ENCODE data around the gene SH3BGRL. TPM values are rescaled to one million over a fixed set of nuclear protein-coding genes. Genes with fewer than 3 reads are reported as not detected.
"Not testable (repeated sequence)": the region's sequence is repeated elsewhere in the genome, so short reads cannot be mapped to it uniquely, and the experiment has no call there.

The SH3BGRL gene
- total RNA-seq, 2 donors from 2014 or later, result 36.3 to 65.1 TPM

DNA sequence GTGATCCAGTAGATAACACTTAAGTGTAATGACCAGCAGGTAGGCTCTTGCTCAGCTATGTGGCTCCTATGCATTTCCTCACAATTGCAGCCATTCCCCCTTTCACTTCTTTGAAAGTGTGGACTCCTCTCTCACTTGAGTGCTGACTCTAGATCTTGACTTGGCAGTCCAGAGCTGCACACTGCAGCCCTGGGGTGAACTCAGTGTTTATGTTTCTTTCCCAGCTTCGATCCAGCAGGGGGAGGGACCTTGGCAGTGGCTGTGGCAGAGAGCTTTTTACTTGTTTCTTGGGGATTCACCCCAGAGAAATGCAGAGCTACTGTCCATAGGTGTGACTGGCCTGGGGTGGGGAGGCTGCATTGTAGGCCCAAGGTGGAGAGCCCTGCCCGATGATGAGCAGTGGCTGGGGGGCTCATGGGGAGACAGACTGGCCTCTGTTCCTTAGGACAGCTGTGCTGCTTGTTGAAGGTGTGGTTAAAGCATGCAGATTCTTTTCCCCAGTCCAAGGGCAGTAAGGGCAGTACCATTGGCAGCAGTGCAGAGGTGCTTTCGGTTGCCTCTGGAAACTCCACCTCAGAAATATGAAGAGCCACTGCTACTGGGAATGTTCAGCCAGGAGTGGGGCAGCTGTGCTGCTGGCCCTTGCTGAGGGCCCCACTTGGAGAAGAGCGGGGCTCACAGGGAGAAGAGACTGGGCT lies 134.7 kb downstream of the SH3BGRL start:
- H3K36me3 ChIP-seq (replicated peaks in 1 of 2; ENCODE audit: insufficient read depth in 1 of 2, low read depth in 2 of 2), result no peaks in the 10 kb centered on the region
- no peak overlapping the region for H3K27ac ChIP-seq
- WGBS, 2 donors, result 20 to 74% methylated on average over 1 to 4 of the region's 4 CpGs
- TF ChIP-seq, protein P1, sequence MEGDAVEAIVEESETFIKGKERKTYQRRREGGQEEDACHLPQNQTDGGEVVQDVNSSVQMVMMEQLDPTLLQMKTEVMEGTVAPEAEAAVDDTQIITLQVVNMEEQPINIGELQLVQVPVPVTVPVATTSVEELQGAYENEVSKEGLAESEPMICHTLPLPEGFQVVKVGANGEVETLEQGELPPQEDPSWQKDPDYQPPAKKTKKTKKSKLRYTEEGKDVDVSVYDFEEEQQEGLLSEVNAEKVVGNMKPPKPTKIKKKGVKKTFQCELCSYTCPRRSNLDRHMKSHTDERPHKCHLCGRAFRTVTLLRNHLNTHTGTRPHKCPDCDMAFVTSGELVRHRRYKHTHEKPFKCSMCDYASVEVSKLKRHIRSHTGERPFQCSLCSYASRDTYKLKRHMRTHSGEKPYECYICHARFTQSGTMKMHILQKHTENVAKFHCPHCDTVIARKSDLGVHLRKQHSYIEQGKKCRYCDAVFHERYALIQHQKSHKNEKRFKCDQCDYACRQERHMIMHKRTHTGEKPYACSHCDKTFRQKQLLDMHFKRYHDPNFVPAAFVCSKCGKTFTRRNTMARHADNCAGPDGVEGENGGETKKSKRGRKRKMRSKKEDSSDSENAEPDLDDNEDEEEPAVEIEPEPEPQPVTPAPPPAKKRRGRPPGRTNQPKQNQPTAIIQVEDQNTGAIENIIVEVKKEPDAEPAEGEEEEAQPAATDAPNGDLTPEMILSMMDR (IDR thresholded peaks at IDR 0.05), result no peak
- TF ChIP-seq POLR2A (IDR thresholded peaks at IDR 0.05), result no peak
- H3K27me3 ChIP-seq, result no peaks in the 10 kb centered on the region
- ATAC-seq (no peak), DNase-seq (no peak)
- no peaks in the 10 kb centered on the region for H3K9me3 ChIP-seq
- H3K4me3 ChIP-seq, result no peak overlapping the region
- no peaks in the 10 kb centered on the region for H3K4me1 ChIP-seq
- intact Hi-C loops (cut with DNase I), result no loop called here

DNA sequence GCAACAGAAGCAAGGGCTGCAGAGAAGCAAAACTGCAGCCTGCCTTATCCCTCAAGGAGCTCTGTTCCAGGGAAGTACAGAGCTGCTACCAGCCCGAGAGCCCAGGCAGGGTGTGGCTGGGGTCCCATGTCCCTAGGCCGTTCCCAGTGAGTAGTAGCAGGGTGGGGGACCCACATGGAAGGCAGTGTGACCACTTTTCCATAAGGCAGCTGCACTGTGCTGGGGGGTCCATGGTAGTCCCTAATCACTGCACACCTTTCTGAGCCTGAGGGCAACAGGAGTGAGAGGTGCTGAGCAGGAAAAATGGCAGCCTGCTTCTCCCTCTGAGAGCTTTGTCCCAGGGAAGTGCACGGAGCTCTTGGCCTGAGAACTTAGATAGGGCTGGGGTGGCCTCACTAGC lies 135.9 kb downstream of the SH3BGRL start:
- Histone ChIP-seq H3K36me3 (replicated peaks in 1 of 2; ENCODE audit: insufficient read depth in 1 of 2, low read depth in 2 of 2) (no peaks in the 10 kb centered on the region), H3K4me3 (no peak overlapping the region), H3K27me3 (no peaks in the 10 kb centered on the region), H3K4me1 (no peaks in the 10 kb centered on the region), H3K27ac (no peak overlapping the region), H3K9me3 (no peaks in the 10 kb centered on the region)
- no peak for DNase-seq
- TF ChIP-seq POLR2A (IDR thresholded peaks at IDR 0.05), result no peak
- TF ChIP-seq, protein P1 (IDR thresholded peaks at IDR 0.05), result no peak
- 100% methylated on average over 3 of the region's 3 CpGs; no CpG with 5 or more reads in 1 of the 2 donors for WGBS, 2 donors
- ATAC-seq, result no peak
- intact Hi-C loops (cut with DNase I), result no loop called here

DNA sequence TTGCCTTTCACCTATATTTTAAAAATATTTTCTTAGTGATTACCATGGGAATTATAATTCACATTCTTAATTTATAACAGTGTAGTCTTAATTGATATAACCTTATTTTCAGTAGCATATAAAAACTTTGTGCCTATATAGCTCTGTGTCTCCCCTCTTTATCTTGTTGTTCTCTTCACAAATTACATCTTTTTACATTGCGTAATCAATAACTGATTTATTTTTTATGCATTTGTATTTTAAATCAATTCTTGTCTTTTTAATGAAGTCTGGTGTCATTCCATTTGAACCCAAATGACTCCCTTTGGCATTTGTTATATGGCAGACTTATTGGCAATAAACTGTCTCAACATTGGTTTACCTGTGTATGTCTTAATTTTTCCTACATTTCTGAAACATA lies 137.0 kb downstream of the SH3BGRL start:
- no peak for ATAC-seq
- Histone ChIP-seq H3K36me3 (replicated peaks in 1 of 2; ENCODE audit: insufficient read depth in 1 of 2, low read depth in 2 of 2) (no peaks in the 10 kb centered on the region), H3K27me3 (no peaks in the 10 kb centered on the region), H3K4me3 (no peak overlapping the region), H3K9me3 (no peaks in the 10 kb centered on the region), H3K27ac (no peak overlapping the region), H3K4me1 (no peaks in the 10 kb centered on the region)
- WGBS, 2 donors, result 100% methylated on average over 1 of the region's 1 CpG
- TF ChIP-seq, protein P1 (IDR thresholded peaks at IDR 0.05), result no peak
- no peak for TF ChIP-seq POLR2A (IDR thresholded peaks at IDR 0.05)
- intact Hi-C loops (cut with DNase I), result no loop called here
- DNase-seq, result no peak

DNA sequence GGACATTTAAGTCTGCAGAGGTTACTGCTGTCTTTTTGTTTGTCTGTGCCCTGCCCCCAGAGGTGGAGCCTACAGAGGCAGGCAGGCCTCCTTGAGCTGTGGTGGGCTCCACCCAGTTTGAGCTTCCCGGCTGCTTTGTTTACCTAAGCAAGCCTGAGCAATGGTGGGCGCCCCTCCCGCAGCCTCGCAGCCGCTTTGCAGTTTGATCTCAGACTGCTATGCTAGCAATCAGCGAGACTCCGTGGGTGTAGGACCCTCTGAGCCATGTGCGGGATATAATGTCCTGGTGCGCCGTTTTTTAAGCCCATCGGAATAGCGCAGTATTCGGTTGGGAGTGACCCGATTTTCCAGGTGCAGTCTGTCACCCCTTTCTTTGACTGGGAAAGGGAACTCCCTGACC lies 143.4 kb downstream of the SH3BGRL start:
- DNase-seq; ATAC-seq; H3K36me3 ChIP-seq (replicated peaks in 1 of 2; ENCODE audit: insufficient read depth in 1 of 2, low read depth in 2 of 2); H3K4me3 ChIP-seq; H3K27ac ChIP-seq; H3K9me3 ChIP-seq; H3K27me3 ChIP-seq; H3K4me1 ChIP-seq; intact Hi-C loops (cut with DNase I): not testable (repeated sequence)
- WGBS, 2 donors, result 90 to 100% methylated on average over 6 to 13 of the region's 14 CpGs

Other genes starting within 250 kb of the SH3BGRL start
- gene HMGN5, start 189 bp upstream of the SH3BGRL start, total RNA-seq, result 10 to 100 TPM in 1 of 2 donors, 1 to 10 TPM in 1; 2.1 to 35.3 TPM